ENCODE results near the gene UIMC1.
A peak's percentile ranks its signal among the peaks of the same experiment; 100 is the strongest.

DNA sequence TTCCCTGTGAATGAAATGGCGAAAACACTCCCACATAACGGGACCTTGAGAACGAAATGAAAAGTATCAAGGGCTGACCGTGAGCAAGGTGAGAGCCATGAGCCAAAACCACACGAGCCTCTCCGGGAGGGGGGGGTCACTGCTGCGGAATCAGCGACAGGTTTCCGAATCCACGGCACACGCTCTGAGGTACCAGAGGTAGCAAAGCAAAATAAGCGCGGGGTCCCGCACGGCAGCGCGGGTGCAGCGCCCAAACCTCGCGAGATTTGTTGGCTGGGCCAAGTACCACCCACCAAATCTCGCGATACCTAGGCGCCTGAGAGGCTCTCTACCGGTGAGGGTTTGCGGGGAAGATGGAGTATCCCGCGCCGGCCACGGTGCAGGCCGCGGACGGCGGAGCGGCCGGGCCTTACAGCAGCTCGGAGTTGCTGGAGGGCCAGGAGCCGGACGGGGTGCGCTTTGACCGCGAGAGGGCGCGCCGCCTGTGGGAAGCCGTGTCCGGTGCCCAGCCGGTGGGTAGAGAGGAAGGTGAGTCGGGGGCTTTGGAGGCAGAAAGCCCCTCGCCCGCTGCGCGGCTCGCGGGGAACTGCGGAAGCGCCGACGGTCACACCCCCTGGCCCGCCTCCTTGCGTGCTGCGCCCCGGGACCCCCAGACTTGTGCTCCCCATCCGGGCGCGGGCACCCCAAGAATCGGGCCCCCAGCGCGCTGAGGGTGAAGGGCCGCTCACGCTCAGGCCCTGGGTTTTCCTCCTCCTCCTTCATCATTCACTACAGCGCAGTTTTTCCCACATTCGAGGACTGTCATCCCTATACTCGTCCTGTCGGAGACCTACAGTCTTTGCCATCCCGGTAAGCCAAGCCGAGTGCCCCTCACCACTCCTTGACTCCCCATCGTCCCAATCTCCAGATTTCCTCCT lies 16.1 kb upstream of the UIMC1 start, which contains the start of gene ZNF346:
- TF ChIP-seq, protein P1, sequence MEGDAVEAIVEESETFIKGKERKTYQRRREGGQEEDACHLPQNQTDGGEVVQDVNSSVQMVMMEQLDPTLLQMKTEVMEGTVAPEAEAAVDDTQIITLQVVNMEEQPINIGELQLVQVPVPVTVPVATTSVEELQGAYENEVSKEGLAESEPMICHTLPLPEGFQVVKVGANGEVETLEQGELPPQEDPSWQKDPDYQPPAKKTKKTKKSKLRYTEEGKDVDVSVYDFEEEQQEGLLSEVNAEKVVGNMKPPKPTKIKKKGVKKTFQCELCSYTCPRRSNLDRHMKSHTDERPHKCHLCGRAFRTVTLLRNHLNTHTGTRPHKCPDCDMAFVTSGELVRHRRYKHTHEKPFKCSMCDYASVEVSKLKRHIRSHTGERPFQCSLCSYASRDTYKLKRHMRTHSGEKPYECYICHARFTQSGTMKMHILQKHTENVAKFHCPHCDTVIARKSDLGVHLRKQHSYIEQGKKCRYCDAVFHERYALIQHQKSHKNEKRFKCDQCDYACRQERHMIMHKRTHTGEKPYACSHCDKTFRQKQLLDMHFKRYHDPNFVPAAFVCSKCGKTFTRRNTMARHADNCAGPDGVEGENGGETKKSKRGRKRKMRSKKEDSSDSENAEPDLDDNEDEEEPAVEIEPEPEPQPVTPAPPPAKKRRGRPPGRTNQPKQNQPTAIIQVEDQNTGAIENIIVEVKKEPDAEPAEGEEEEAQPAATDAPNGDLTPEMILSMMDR (IDR thresholded peaks at IDR 0.05) = peak; percentile 54 to 64 (median 60)
- TF ChIP-seq POLR2A (IDR thresholded peaks at IDR 0.05) = peak; percentile 53 to 65
